A204.1 (cell line): ENCODE results near the gene TOM1L2.
"Not testable (repeated sequence)": the region's sequence is repeated elsewhere in the genome, so short reads cannot be mapped to it uniquely, and the experiment has no call there.

Experiments
- FAIRE-seq: peaks from 2 replicates; lab custom pipeline; 2012; peaks lifted over from hg19 to GRCh38; lab: Jason Lieb, UNC

TOM1L2 gene

GRCh38 chr17:17972126-17972951 is at the start of gene TOM1L2, which contains the start of gene DRC3:
TSS of gene TOM1L2 (minus strand) at chr17:17972400. CDS start at chr17:17972313, 87 bp downstream.
TSS of gene DRC3 (plus strand) at chr17:17972862. CDS start at chr17:17977599, 4,737 bp downstream.
- peak; percentile 100 for FAIRE-seq

GRCh38 chr17:18021372-18021771 is 49.2 kb upstream of the TOM1L2 start:
- FAIRE-seq, result no peak

- no peak for FAIRE-seq
Observed at GRCh38 chr17:18020971-18021370, 48.8 kb upstream of the TOM1L2 start.

GRCh38 chr17:18019838-18020154 is 47.6 kb upstream of the TOM1L2 start:
- FAIRE-seq, result no peak

GRCh38 chr17:18018411-18018921 is 46.3 kb upstream of the TOM1L2 start:
- no peak for FAIRE-seq

- FAIRE-seq, result no peak
Observed at GRCh38 chr17:18017958-18018357, 45.8 kb upstream of the TOM1L2 start.

GRCh38 chr17:18016426-18016825 is 44.2 kb upstream of the TOM1L2 start:
- FAIRE-seq, result no peak

- FAIRE-seq, result no peak
Observed at GRCh38 chr17:18015593-18015992, 43.4 kb upstream of the TOM1L2 start.

- FAIRE-seq, result no peak
Observed at GRCh38 chr17:18014006-18014405, 41.8 kb upstream of the TOM1L2 start.

GRCh38 chr17:18011286-18011685 is 39.1 kb upstream of the TOM1L2 start:
- no peak for FAIRE-seq

- no peak for FAIRE-seq
Observed at GRCh38 chr17:18009609-18010420, 37.6 kb upstream of the TOM1L2 start.

- FAIRE-seq, result no peak
Observed at GRCh38 chr17:18008496-18009268, 36.5 kb upstream of the TOM1L2 start.

GRCh38 chr17:18006495-18007239 is 34.5 kb upstream of the TOM1L2 start:
- no peak for FAIRE-seq

GRCh38 chr17:18005496-18005895 is 33.3 kb upstream of the TOM1L2 start:
- no peak for FAIRE-seq

GRCh38 chr17:18004884-18005305 is 32.7 kb upstream of the TOM1L2 start:
- no peak for FAIRE-seq

GRCh38 chr17:18004345-18004744 is 32.1 kb upstream of the TOM1L2 start:
- FAIRE-seq, result no peak

GRCh38 chr17:18002171-18002570 is 30.0 kb upstream of the TOM1L2 start:
- no peak for FAIRE-seq

GRCh38 chr17:18000030-18000408 is 27.8 kb upstream of the TOM1L2 start:
- FAIRE-seq, result no peak

- FAIRE-seq, result no peak
Observed at GRCh38 chr17:17999364-18000029, 27.3 kb upstream of the TOM1L2 start.

- no peak for FAIRE-seq
Observed at GRCh38 chr17:17998934-17999333, 26.7 kb upstream of the TOM1L2 start.

GRCh38 chr17:17995887-17996286 is 23.7 kb upstream of the TOM1L2 start:
- FAIRE-seq, result not testable (repeated sequence)
